Liver (tissue), 9 donors: ENCODE data around the gene LONRF2. TPM values are rescaled to one million over a fixed set of nuclear protein-coding genes. Genes with fewer than 3 reads are reported as not detected.

Source experiments
- DNase-seq: peaks from one replicate; pipeline ENCODE4 v3.0.0-alpha.2; 2017; ENCODE audit warnings: low spot score
- H3K27ac ChIP-seq, 2 donors: one replicate each; pipeline ENCODE4 v1.7.0; 2013; ENCODE audit warnings: inconsistent platforms in 2 of 2, low read length in 2 of 2, control low read depth in 1 of 2, low read depth in 1 of 2, mild to moderate bottlenecking in 1 of 2
- H3K27me3 ChIP-seq, 4 donors: one replicate each; pipeline versions ENCODE4 v1.6.1 to v1.7.0; 2013; ENCODE audit warnings: low read length in 3 of 4, inconsistent platforms in 1 of 4, mild to moderate bottlenecking in 1 of 4, moderate library complexity in 1 of 4; ENCODE audit not compliant: control insufficient read depth in 4 of 4, insufficient read depth in 4 of 4
- H3K36me3 ChIP-seq, 4 donors: one replicate each; pipeline versions ENCODE4 v1.6.1 to v1.7.0; 2013; ENCODE audit warnings: low read length in 3 of 4, mild to moderate bottlenecking in 3 of 4, low read depth in 1 of 4, moderate library complexity in 1 of 4; ENCODE audit not compliant: control insufficient read depth in 4 of 4, insufficient read depth in 3 of 4
- H3K4me1 ChIP-seq, 4 donors: one replicate each; pipeline versions ENCODE4 v1.6.1 to v1.7.0; 2013; ENCODE audit warnings: low read length in 3 of 4, mild to moderate bottlenecking in 3 of 4, moderate library complexity in 1 of 4; ENCODE audit not compliant: control insufficient read depth in 4 of 4, insufficient read depth in 4 of 4
- H3K4me3 ChIP-seq, 3 donors: one replicate each; pipeline versions ENCODE4 v1.6.1 to v1.7.0; 2013; ENCODE audit warnings: low read length in 3 of 3, control low read depth in 1 of 3, low read depth in 1 of 3, mild to moderate bottlenecking in 1 of 3
- H3K9ac ChIP-seq, 2 donors: one replicate each; pipeline ENCODE4 v1.7.0; 2013; ENCODE audit warnings: low read length in 2 of 2, mild to moderate bottlenecking in 2 of 2, moderate library complexity in 2 of 2, control low read depth in 1 of 2, low read depth in 1 of 2
- H3K9me3 ChIP-seq, 4 donors: one replicate each; pipeline versions ENCODE4 v1.6.1 to v1.7.0; 2013; ENCODE audit warnings: low read length in 3 of 4; ENCODE audit not compliant: control insufficient read depth in 4 of 4
- EGR1 ChIP-seq, 2 donors: IDR thresholded peaks; 2 replicates each; pipeline ENCODE4 v1.6.1; 2016 to 2018; ENCODE audit warnings: antibody characterized with exemption in 2 of 2, low read depth in 2 of 2
- FOXA1 ChIP-seq: IDR thresholded peaks from 2 replicates; pipeline ENCODE4 v1.6.1; 2016; ENCODE audit warnings: antibody characterized with exemption
- FOXA2 ChIP-seq: IDR thresholded peaks from 2 replicates; pipeline ENCODE4 v1.6.1; 2016; ENCODE audit warnings: antibody characterized with exemption
- GABPA ChIP-seq, 2 donors: IDR thresholded peaks in 1 of 2; conservative IDR thresholded peaks in 1 of 2; 2 replicates each; pipeline ENCODE4 v1.6.1; 2016; ENCODE audit warnings: antibody characterized with exemption in 2 of 2, mild to moderate bottlenecking in 1 of 2, moderate library complexity in 1 of 2
- HNF4G ChIP-seq: IDR thresholded peaks from 2 replicates; pipeline ENCODE4 v1.6.1; 2016; ENCODE audit warnings: antibody characterized with exemption
- JUND ChIP-seq, 2 donors: IDR thresholded peaks; 2 replicates each; pipeline ENCODE4 v1.6.1; 2016; ENCODE audit warnings: antibody characterized with exemption in 2 of 2
- RAD21 ChIP-seq, 2 donors: IDR thresholded peaks; 2 replicates each; pipeline ENCODE4 v1.6.1; 2016; ENCODE audit warnings: antibody characterized with exemption in 2 of 2, mild to moderate bottlenecking in 2 of 2
- RXRA ChIP-seq, 2 donors: IDR thresholded peaks; 2 replicates each; pipeline ENCODE4 v1.6.1; 2017 to 2018; ENCODE audit warnings: antibody characterized with exemption in 2 of 2, mild to moderate bottlenecking in 1 of 2
- SP1 ChIP-seq: IDR thresholded peaks from 2 replicates; pipeline ENCODE4 v1.6.1; 2018; ENCODE audit warnings: antibody characterized with exemption, mild to moderate bottlenecking
- TAF1 ChIP-seq: conservative IDR thresholded peaks from 2 replicates; pipeline ENCODE4 v1.6.1; 2016; ENCODE audit warnings: antibody characterized with exemption, mild to moderate bottlenecking
- YY1 ChIP-seq: IDR thresholded peaks from 2 replicates; pipeline ENCODE4 v1.6.1; 2016; ENCODE audit warnings: antibody characterized with exemption, mild to moderate bottlenecking
- WGBS: extraction: QIAGEN DNeasy Blood & Tissue Kit; methylation state at CpG from one replicate; pipeline ENCODE4 v1.1.7; 2013; 5-methylcytosine and 5-hydroxymethylcytosine counted together
- polyA plus RNA-seq, 2 donors: library from polyadenylated mRNA; stranded (reverse) in 1 of 2; unstranded in 1 of 2; fragments of 200-250 nt in 1 of 2; fragments of >200 nt in 1 of 2; fragmentation: Nextera tagmentation in 1 of 2; extraction: Ambion mirVana in 1 of 2; gene quantifications; one replicate each; pipeline versions ENCODE4 v1.2.1 to v1.2.3, GENCODE V29; 2013 to 2015
- total RNA-seq, 2 donors: library from RNA; depleted of rRNA; stranded (reverse); fragments of >200 nt; gene quantifications; one replicate each; pipeline ENCODE4 v1.2.3, GENCODE V29; 2014
- TF ChIP-seq, protein P1 (sequence below): IDR thresholded peaks from 2 replicates; pipeline ENCODE4 v1.6.1; 2016; ENCODE audit warnings: antibody characterized with exemption
- TF ChIP-seq, protein P2 (sequence below): IDR thresholded peaks from 2 replicates; pipeline ENCODE4 v1.6.1; 2016; ENCODE audit warnings: antibody characterized with exemption
- TF ChIP-seq, protein P3 (sequence below): fragments of 150-350 bp; IDR thresholded peaks from 2 replicates; pipeline ENCODE4 v1.5.1; 2017; ENCODE audit warnings: improper control_type of control experiment, low read depth, low read length; ENCODE audit not compliant: missing input control
- TF ChIP-seq, protein P4 (sequence below): IDR thresholded peaks from 2 replicates; pipeline ENCODE4 v1.6.1; 2016; ENCODE audit warnings: antibody characterized with exemption
- TF ChIP-seq, protein P5 (sequence below): IDR thresholded peaks from 2 replicates; pipeline ENCODE4 v1.6.1; 2016; ENCODE audit warnings: antibody characterized with exemption, mild to moderate bottlenecking
- donor health status: healthy.
- donor health status: healthy.
- donor health status: healthy.
- donor health status: healthy.
- donor health status: healthy.

Gene LONRF2
- total and polyA plus RNA-seq, 4 donors, result 0.06 to 3.7 (median 0.24) TPM

DNA sequence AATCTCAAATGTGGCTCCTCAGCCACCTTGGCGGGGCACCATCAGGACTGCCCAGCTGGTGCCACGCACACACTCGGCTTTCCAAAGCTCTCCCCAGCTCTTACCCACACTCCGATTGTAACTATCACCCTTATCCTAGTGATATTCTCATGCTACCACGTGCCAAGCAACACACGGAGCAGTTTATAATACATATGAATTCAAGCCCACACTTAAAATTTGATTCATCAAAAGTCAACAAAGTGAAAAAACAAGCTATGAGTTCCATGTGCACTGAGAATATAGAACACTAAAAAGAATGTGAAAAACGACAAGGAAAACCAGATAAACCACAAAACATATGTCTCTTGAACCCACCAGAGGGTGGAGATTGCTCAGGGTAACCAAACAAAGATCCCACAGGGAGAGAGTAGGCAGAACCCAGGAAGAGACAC is 31.6 kb downstream of the LONRF2 start:
- 81% methylated on average over 7 of the region's 7 CpGs for WGBS
- TF ChIP-seq, protein P1, sequence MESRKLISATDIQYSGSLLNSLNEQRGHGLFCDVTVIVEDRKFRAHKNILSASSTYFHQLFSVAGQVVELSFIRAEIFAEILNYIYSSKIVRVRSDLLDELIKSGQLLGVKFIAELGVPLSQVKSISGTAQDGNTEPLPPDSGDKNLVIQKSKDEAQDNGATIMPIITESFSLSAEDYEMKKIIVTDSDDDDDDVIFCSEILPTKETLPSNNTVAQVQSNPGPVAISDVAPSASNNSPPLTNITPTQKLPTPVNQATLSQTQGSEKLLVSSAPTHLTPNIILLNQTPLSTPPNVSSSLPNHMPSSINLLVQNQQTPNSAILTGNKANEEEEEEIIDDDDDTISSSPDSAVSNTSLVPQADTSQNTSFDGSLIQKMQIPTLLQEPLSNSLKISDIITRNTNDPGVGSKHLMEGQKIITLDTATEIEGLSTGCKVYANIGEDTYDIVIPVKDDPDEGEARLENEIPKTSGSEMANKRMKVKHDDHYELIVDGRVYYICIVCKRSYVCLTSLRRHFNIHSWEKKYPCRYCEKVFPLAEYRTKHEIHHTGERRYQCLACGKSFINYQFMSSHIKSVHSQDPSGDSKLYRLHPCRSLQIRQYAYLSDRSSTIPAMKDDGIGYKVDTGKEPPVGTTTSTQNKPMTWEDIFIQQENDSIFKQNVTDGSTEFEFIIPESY, result no peak
- TF ChIP-seq, protein P2, sequence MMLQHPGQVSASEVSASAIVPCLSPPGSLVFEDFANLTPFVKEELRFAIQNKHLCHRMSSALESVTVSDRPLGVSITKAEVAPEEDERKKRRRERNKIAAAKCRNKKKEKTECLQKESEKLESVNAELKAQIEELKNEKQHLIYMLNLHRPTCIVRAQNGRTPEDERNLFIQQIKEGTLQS, result no peak
- TF ChIP-seq, protein P3, sequence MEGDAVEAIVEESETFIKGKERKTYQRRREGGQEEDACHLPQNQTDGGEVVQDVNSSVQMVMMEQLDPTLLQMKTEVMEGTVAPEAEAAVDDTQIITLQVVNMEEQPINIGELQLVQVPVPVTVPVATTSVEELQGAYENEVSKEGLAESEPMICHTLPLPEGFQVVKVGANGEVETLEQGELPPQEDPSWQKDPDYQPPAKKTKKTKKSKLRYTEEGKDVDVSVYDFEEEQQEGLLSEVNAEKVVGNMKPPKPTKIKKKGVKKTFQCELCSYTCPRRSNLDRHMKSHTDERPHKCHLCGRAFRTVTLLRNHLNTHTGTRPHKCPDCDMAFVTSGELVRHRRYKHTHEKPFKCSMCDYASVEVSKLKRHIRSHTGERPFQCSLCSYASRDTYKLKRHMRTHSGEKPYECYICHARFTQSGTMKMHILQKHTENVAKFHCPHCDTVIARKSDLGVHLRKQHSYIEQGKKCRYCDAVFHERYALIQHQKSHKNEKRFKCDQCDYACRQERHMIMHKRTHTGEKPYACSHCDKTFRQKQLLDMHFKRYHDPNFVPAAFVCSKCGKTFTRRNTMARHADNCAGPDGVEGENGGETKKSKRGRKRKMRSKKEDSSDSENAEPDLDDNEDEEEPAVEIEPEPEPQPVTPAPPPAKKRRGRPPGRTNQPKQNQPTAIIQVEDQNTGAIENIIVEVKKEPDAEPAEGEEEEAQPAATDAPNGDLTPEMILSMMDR, result no peak
- no peak for TF ChIP-seq GABPA (IDR thresholded peaks at IDR 0.05 in 1 of 2, conservative IDR thresholded peaks at IDR 0.05 in 1 of 2)
- no peak for TF ChIP-seq EGR1 (IDR thresholded peaks at IDR 0.05; ENCODE audit: low read depth in 2 of 2)
- TF ChIP-seq RAD21 (IDR thresholded peaks at IDR 0.05), result no peak
- no peak for TF ChIP-seq JUND (IDR thresholded peaks at IDR 0.05)
- TF ChIP-seq YY1, result no peak
- no peak for TF ChIP-seq HNF4G
- no peak for TF ChIP-seq TAF1
- TF ChIP-seq FOXA2, result no peak
- TF ChIP-seq SP1, result no peak
- TF ChIP-seq, protein P4, sequence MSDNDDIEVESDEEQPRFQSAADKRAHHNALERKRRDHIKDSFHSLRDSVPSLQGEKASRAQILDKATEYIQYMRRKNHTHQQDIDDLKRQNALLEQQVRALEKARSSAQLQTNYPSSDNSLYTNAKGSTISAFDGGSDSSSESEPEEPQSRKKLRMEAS, result no peak
- no peak for TF ChIP-seq RXRA (IDR thresholded peaks at IDR 0.05)
- H3K36me3 ChIP-seq, result no peaks in the 10 kb centered on the region
- H3K4me1 ChIP-seq, result peaks cover 4 to 8% (median 5%) of the 10 kb centered on the region in 4 donors
- H3K9ac ChIP-seq, result no peak overlapping the region
- H3K9me3 ChIP-seq, result no peaks in the 10 kb centered on the region
- no peak overlapping the region for H3K27ac ChIP-seq
- no peak overlapping the region for H3K4me3 ChIP-seq
- DNase-seq, result no peak
- H3K27me3 ChIP-seq, result no peaks in the 10 kb centered on the region

DNA sequence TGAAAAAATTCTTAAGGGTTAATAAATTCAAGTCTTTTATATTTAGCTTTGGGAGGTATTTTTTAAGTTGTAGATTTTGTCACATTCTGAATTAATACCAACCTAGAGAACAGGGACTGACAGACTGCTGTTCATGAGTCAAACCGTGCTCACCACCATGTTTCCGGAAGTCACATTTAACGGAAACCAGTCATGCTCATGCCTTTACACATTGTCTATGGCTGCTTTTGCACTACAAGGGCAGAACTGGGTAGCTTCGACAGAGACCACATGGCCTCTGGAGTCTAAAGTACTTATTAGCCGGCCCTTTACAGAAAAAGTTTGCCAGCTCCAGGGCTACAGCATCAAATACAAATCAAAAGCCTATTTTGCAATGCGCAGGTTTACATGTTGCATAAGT is 33.3 kb downstream of the LONRF2 start:
- Histone ChIP-seq H3K9ac (no peak overlapping the region), H3K27me3 (no peaks in the 10 kb centered on the region), H3K4me3 (no peak overlapping the region), H3K27ac (no peak overlapping the region), H3K36me3 (no peaks in the 10 kb centered on the region), H3K9me3 (no peaks in the 10 kb centered on the region), H3K4me1 (peaks cover 6 to 14% (median 10%) of the 10 kb centered on the region in 4 donors)
- WGBS, result 95% methylated on average over 6 of the region's 6 CpGs
- DNase-seq, result no peak
- no peak for TF ChIP-seq HNF4G
- no peak for TF ChIP-seq FOXA1
- TF ChIP-seq, protein P2, result no peak
- TF ChIP-seq FOXA2, result no peak
- TF ChIP-seq, protein P5, sequence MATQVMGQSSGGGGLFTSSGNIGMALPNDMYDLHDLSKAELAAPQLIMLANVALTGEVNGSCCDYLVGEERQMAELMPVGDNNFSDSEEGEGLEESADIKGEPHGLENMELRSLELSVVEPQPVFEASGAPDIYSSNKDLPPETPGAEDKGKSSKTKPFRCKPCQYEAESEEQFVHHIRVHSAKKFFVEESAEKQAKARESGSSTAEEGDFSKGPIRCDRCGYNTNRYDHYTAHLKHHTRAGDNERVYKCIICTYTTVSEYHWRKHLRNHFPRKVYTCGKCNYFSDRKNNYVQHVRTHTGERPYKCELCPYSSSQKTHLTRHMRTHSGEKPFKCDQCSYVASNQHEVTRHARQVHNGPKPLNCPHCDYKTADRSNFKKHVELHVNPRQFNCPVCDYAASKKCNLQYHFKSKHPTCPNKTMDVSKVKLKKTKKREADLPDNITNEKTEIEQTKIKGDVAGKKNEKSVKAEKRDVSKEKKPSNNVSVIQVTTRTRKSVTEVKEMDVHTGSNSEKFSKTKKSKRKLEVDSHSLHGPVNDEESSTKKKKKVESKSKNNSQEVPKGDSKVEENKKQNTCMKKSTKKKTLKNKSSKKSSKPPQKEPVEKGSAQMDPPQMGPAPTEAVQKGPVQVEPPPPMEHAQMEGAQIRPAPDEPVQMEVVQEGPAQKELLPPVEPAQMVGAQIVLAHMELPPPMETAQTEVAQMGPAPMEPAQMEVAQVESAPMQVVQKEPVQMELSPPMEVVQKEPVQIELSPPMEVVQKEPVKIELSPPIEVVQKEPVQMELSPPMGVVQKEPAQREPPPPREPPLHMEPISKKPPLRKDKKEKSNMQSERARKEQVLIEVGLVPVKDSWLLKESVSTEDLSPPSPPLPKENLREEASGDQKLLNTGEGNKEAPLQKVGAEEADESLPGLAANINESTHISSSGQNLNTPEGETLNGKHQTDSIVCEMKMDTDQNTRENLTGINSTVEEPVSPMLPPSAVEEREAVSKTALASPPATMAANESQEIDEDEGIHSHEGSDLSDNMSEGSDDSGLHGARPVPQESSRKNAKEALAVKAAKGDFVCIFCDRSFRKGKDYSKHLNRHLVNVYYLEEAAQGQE, result no peak
- no peak for TF ChIP-seq RAD21 (IDR thresholded peaks at IDR 0.05)
